Keratinocyte (primary cell): ENCODE data around the gene ARPIN.

Source experiments
- EZH2 ChIP-seq: IDR thresholded peaks from one replicate; pipeline ENCODE4 v1.6.1; 2012; ENCODE audit warnings: inconsistent platforms, mild to moderate bottlenecking, low read length, moderate library complexity
- TF ChIP-seq, protein P1 (sequence below), 3 experiments: IDR thresholded peaks in 1 of 3; conservative IDR thresholded peaks in 1 of 3; optimal IDR thresholded peaks in 1 of 3; 2 replicates in 2 of 3; 3 replicates in 1 of 3; pipeline versions ENCODE3 to v1.5.1; 2011; ENCODE audit warnings: low read length in 3 of 3, mild to moderate bottlenecking in 3 of 3, moderate library complexity in 2 of 3, control low read depth in 1 of 3, inconsistent platforms in 1 of 3; ENCODE audit not compliant: insufficient read depth in 2 of 3; ENCODE audit errors: extremely low read depth in 1 of 3

DNA sequence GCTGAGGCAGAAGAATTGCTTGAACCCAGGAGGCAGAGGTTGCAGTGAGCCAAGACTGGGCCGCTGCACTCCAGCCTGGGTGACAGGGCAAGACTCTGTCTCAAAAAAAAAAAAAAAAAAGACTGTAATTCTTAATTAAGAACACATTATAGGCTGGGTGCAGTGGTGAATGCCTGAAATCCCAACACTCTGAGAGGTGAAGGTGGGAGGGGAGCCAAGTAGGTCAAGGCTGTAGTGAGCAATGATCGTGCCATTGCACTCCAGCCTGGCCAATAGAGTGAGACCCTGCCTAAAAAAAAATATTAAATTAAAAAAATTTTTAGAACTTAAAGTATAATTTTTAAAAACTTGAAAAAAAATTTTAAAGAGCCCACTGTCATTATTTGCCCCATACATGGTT lies 13.4 kb upstream of the ARPIN start:
- TF ChIP-seq, protein P1, sequence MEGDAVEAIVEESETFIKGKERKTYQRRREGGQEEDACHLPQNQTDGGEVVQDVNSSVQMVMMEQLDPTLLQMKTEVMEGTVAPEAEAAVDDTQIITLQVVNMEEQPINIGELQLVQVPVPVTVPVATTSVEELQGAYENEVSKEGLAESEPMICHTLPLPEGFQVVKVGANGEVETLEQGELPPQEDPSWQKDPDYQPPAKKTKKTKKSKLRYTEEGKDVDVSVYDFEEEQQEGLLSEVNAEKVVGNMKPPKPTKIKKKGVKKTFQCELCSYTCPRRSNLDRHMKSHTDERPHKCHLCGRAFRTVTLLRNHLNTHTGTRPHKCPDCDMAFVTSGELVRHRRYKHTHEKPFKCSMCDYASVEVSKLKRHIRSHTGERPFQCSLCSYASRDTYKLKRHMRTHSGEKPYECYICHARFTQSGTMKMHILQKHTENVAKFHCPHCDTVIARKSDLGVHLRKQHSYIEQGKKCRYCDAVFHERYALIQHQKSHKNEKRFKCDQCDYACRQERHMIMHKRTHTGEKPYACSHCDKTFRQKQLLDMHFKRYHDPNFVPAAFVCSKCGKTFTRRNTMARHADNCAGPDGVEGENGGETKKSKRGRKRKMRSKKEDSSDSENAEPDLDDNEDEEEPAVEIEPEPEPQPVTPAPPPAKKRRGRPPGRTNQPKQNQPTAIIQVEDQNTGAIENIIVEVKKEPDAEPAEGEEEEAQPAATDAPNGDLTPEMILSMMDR (optimal IDR thresholded peaks at IDR 0.05 in 1 of 3, IDR thresholded peaks at IDR 0.05 in 1 of 3, conservative IDR thresholded peaks at IDR 0.05 in 1 of 3; ENCODE audit: extremely low read depth in 1 of 3, insufficient read depth in 2 of 3, low read length in 3 of 3), result no peak
- TF ChIP-seq EZH2, result no peak
